Heart left ventricle (tissue), 13 donors: ENCODE results near the gene PACS2.

Source experiments
- POLR2A ChIP-seq, 2 donors: fragments of 450-650 bp; IDR thresholded peaks; one replicate each; pipeline ENCODE4 v1.6.1; 2017; ENCODE audit warnings: antibody characterized with exemption in 2 of 2, mild to moderate bottlenecking in 2 of 2, moderate library complexity in 2 of 2
- TF ChIP-seq, protein P1 (sequence below), 12 donors: fragments of 200-600 bp; sonication (generic) in 4 of 12; IDR thresholded peaks; one replicate each; pipeline versions ENCODE4 v1.5.0 to v1.8.0; 2018 to 2022; ENCODE audit warnings: antibody characterized with exemption in 12 of 12, mild to moderate bottlenecking in 5 of 12
- donor health status: ischemic (EF 13 %, LVEDD 7.1; RV severe dilation, severe dysfunction).
- donor health status: DM: no; HTN: yes; CAD: no.
- donor health status: DM: no; HTN: no; CAD: no.
- donor health status: ischemic (EF 25% LVEDD 6.9; RV normal size, moderate dysfunction).
- donor health status: ischemic (EF 25% LVEDD 5.7; RV mildly dilated, moderate dysfunction).
- donor health status: ischemic (EF 35%, LVEDD 5.7; RV mildly dilated, moderate dysfunction).
- donor health status: nonischemic (EF 11% LVEDD 7.7; RV severe dilation, severe dysfunction).
- donor health status: DM: yes; HTN: yes; CAD: no.
- donor health status: PGD.
- donor health status: ischemic (EF 29% LVEDD 5.4; RV normal size, mild dysfunction).
- donor health status: nonischemic (EF 23%, LVEDD 6.1; RV moderate dilation, normal function).

- TF ChIP-seq, protein P1, sequence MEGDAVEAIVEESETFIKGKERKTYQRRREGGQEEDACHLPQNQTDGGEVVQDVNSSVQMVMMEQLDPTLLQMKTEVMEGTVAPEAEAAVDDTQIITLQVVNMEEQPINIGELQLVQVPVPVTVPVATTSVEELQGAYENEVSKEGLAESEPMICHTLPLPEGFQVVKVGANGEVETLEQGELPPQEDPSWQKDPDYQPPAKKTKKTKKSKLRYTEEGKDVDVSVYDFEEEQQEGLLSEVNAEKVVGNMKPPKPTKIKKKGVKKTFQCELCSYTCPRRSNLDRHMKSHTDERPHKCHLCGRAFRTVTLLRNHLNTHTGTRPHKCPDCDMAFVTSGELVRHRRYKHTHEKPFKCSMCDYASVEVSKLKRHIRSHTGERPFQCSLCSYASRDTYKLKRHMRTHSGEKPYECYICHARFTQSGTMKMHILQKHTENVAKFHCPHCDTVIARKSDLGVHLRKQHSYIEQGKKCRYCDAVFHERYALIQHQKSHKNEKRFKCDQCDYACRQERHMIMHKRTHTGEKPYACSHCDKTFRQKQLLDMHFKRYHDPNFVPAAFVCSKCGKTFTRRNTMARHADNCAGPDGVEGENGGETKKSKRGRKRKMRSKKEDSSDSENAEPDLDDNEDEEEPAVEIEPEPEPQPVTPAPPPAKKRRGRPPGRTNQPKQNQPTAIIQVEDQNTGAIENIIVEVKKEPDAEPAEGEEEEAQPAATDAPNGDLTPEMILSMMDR (IDR thresholded peaks at IDR 0.05), result no peak
- no peak for TF ChIP-seq POLR2A (IDR thresholded peaks at IDR 0.05)
These were observed 128.3 kb downstream of the PACS2 start for GRCh38 chr14:105442834-105443233.
